A549 (cell line): ENCODE data around the gene ZNF892.

Source experiments
- EP300 ChIP-seq, 2 experiments: fragments of >200 bp; sonication (Bioruptor Twin); formaldehyde crosslinking; IDR thresholded peaks; 2 replicates in 1 of 2; 3 replicates in 1 of 2; pipeline ENCODE4 v1.6.1; 2016 to 2017
- ESRRA ChIP-seq: fragments of 150-350 bp; IDR thresholded peaks from 2 replicates; pipeline ENCODE4 v1.6.1; 2014; ENCODE audit warnings: mild to moderate bottlenecking, low read length, borderline replicate concordance
- JUN ChIP-seq, 2 experiments: fragments of >200 bp; sonication (Bioruptor Twin); formaldehyde crosslinking; IDR thresholded peaks; 2 replicates in 1 of 2; 3 replicates in 1 of 2; pipeline ENCODE4 v1.6.1; 2016 to 2017
- MAZ ChIP-seq: fragments of 150-350 bp; IDR thresholded peaks from 2 replicates; pipeline ENCODE4 v1.6.1; 2014; ENCODE audit warnings: antibody characterized with exemption, low read depth, low read length, borderline replicate concordance
- MYC ChIP-seq: IDR thresholded peaks from 2 replicates; pipeline ENCODE4 v1.6.1; 2012; ENCODE audit warnings: mild to moderate bottlenecking, inconsistent platforms, low read length, improper control_type of control experiment, borderline replicate concordance
- POLR2A ChIP-seq: IDR thresholded peaks from 2 replicates; pipeline ENCODE4 v1.6.1; 2012; ENCODE audit warnings: mild to moderate bottlenecking, low read length
- POLR2AphosphoS2 ChIP-seq: conservative IDR thresholded peaks from 2 replicates; pipeline ENCODE4 v1.6.1; 2012; ENCODE audit warnings: low read length, improper control_type of control experiment, inconsistent platforms
- RAD21 ChIP-seq, 2 experiments: fragments of >200 bp in 1 of 2; sonication (Bioruptor Twin) in 1 of 2; formaldehyde crosslinking in 1 of 2; IDR thresholded peaks in 1 of 2; conservative IDR thresholded peaks in 1 of 2; 2 replicates in 1 of 2; 3 replicates in 1 of 2; pipeline ENCODE4 v1.6.1; 2012 to 2018; ENCODE audit warnings: inconsistent platforms in 1 of 2
- SMC3 ChIP-seq: fragments of >200 bp; sonication (Bioruptor Twin); formaldehyde crosslinking; IDR thresholded peaks from 3 replicates; pipeline ENCODE4 v1.6.1; 2018; ENCODE audit warnings: inconsistent platforms
- TF ChIP-seq, protein P1 (sequence below): IDR thresholded peaks from 2 replicates; pipeline ENCODE4 v1.6.1; 2012
- TF ChIP-seq, protein P2 (sequence below): fragments of >200 bp; sonication (Bioruptor Twin); formaldehyde crosslinking; IDR thresholded peaks from 3 replicates; pipeline ENCODE4 v1.5.1; 2016
- TF ChIP-seq, protein P3 (sequence below): IDR thresholded peaks from 2 replicates; pipeline ENCODE4 v1.6.1; 2012

DNA sequence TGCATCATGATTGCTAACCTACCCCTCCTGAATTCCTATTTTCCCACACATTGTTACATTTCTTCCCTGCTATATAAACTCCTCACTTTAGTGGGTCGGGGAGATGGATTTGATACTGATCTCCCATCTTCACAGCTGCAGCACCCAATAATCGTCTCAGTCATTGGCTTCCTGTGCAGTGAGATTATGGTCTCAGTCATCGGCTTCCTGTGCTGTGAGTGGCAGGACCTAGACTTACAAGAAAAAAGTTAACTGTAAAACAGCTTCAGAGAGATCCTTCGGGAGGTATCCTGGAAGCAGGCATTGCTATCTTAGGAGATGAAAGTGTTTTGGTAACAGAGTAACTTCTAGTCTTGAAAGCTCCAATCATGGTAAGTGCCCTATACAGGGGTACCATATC lies 3.4 kb upstream of the ZNF892 start:
- TF ChIP-seq, protein P1, sequence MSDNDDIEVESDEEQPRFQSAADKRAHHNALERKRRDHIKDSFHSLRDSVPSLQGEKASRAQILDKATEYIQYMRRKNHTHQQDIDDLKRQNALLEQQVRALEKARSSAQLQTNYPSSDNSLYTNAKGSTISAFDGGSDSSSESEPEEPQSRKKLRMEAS: no peak
- TF ChIP-seq MAZ (no peak), RAD21 (conservative IDR thresholded peaks at IDR 0.05 in 1 of 2, IDR thresholded peaks at IDR 0.05 in 1 of 2) (no peak), SMC3 (no peak), POLR2A (no peak), JUN (IDR thresholded peaks at IDR 0.05) (no peak), POLR2AphosphoS2 (no peak), MYC (no peak), EP300 (IDR thresholded peaks at IDR 0.05) (no peak), ESRRA (no peak)
- TF ChIP-seq, protein P2, sequence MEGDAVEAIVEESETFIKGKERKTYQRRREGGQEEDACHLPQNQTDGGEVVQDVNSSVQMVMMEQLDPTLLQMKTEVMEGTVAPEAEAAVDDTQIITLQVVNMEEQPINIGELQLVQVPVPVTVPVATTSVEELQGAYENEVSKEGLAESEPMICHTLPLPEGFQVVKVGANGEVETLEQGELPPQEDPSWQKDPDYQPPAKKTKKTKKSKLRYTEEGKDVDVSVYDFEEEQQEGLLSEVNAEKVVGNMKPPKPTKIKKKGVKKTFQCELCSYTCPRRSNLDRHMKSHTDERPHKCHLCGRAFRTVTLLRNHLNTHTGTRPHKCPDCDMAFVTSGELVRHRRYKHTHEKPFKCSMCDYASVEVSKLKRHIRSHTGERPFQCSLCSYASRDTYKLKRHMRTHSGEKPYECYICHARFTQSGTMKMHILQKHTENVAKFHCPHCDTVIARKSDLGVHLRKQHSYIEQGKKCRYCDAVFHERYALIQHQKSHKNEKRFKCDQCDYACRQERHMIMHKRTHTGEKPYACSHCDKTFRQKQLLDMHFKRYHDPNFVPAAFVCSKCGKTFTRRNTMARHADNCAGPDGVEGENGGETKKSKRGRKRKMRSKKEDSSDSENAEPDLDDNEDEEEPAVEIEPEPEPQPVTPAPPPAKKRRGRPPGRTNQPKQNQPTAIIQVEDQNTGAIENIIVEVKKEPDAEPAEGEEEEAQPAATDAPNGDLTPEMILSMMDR: no peak
- TF ChIP-seq, protein P3, sequence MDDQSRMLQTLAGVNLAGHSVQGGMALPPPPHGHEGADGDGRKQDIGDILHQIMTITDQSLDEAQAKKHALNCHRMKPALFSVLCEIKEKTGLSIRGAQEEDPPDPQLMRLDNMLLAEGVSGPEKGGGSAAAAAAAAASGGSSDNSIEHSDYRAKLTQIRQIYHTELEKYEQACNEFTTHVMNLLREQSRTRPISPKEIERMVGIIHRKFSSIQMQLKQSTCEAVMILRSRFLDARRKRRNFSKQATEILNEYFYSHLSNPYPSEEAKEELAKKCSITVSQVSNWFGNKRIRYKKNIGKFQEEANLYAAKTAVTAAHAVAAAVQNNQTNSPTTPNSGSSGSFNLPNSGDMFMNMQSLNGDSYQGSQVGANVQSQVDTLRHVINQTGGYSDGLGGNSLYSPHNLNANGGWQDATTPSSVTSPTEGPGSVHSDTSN: no peak
